Natural killer cell (primary cell): ENCODE measurements around the gene CCIN. TPM values are rescaled to one million over a fixed set of nuclear protein-coding genes. Genes with fewer than 3 reads are reported as not detected.
A peak's percentile ranks its signal among the peaks of the same experiment; 100 is the strongest.

ENCODE experiments used
- ATAC-seq, 3 donors: fragments of 150-1000 bp in 2 of 3; fragments of 200-7000 bp in 1 of 3; cut with Tn5 transposase; 1 replicate in 1 of 3; 2 replicates in 2 of 3; pipeline ENCODE4 v1.10.0; 2021; ENCODE audit warnings: mild to moderate bottlenecking in 2 of 3, moderate library complexity in 2 of 3
- DNase-seq, 2 donors: peaks; one replicate each; pipeline versions ENCODE4 v3.0.0 to v3.0.0-alpha.2; 2013 to 2021; ENCODE audit warnings: mixed read lengths in 1 of 2
- H3K27ac ChIP-seq: one replicate; pipeline ENCODE4 v1.5.1; 2013; ENCODE audit warnings: mild to moderate bottlenecking, low read length
- H3K27me3 ChIP-seq: one replicate; pipeline ENCODE4 v1.6.1; 2013; ENCODE audit warnings: low read length; ENCODE audit not compliant: control insufficient read depth, insufficient read depth
- H3K36me3 ChIP-seq: one replicate; pipeline ENCODE4 v1.6.1; 2013; ENCODE audit warnings: low read length; ENCODE audit not compliant: control insufficient read depth, insufficient read depth
- H3K4me1 ChIP-seq: one replicate; pipeline ENCODE4 v1.6.1; 2013; ENCODE audit warnings: low read length; ENCODE audit not compliant: control insufficient read depth, insufficient read depth
- H3K4me3 ChIP-seq: one replicate; pipeline ENCODE4 v1.5.1; 2013; ENCODE audit warnings: low read length
- H3K9me3 ChIP-seq: one replicate; pipeline ENCODE4 v1.6.1; 2013; ENCODE audit warnings: low read length; ENCODE audit not compliant: control insufficient read depth, insufficient read depth
- H3K27ac Mint-ChIP-seq, 2 donors: one replicate each; pipeline ENCODE4 v1.8.0; 2022; ENCODE audit warnings: mild to moderate bottlenecking in 2 of 2, mixed read lengths in 2 of 2, moderate library complexity in 1 of 2
- H3K27me3 Mint-ChIP-seq, 2 donors: one replicate each; pipeline ENCODE4 v1.8.0; 2022; ENCODE audit warnings: low read depth in 2 of 2, mixed read lengths in 2 of 2
- H3K36me3 Mint-ChIP-seq: one replicate; pipeline ENCODE4 v1.8.0; 2022; ENCODE audit warnings: mixed read lengths
- H3K4me1 Mint-ChIP-seq, 2 donors: one replicate each; pipeline ENCODE4 v1.8.0; 2022; ENCODE audit warnings: mixed read lengths in 2 of 2
- H3K4me3 Mint-ChIP-seq: one replicate; pipeline ENCODE4 v1.8.0; 2022; ENCODE audit warnings: mild to moderate bottlenecking, moderate library complexity, mixed read lengths
- H3K9me3 Mint-ChIP-seq, 2 donors: one replicate each; pipeline ENCODE4 v1.8.0; 2022; ENCODE audit warnings: mixed read lengths in 2 of 2
- WGBS: methylation state at CpG from one replicate; pipeline ENCODE4 v1.1.7; 2013; ENCODE audit warnings: missing lambda C conversion rate; ENCODE audit not compliant: insufficient coverage; 5-methylcytosine and 5-hydroxymethylcytosine counted together
- intact Hi-C: fragments of 100-400 bp; cut with micrococcal nuclease; formaldehyde crosslinking; loops from one replicate; pipeline ENCODE4 v1.14.2; 2022
- total RNA-seq, 4 donors: library from RNA; stranded (reverse); fragments of 120-200 nt in 1 of 4; gene quantifications; one replicate each; pipeline versions ENCODE4 v1.2.3 to v1.2.4, GENCODE V29; 2013 to 2022
- TF ChIP-seq, protein P1 (sequence below): fragments of 200-600 bp; IDR thresholded peaks from one replicate; pipeline ENCODE4 v1.8.0; 2022; ENCODE audit warnings: antibody characterized with exemption

The CCIN gene
- total RNA-seq, 3 donors from 2014 or later (not counting 1 experiment from before 2014, with no cell fraction given), result 2.0 to 2.8 (median 2.0) TPM

DNA sequence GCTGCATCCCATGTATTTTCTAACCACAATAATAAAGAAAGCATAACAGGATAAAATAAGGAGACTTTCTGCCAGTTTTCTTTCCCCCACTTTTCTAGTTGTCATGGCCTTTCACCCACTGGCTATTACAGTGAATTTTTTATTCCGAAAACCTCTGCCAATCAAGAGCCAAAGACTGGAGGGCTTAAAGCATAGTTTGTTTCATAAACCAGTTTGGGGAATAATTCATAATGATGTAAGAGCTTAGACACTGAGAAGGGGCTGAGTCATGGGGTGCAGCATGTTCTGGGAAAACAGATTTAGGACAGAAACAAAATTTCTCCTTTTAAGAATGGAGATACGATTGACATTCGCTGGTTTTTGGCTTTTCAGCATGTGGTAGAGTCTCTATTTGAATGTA lies 37.1 kb upstream of the CCIN start:
- Mint-ChIP-seq H3K27ac (no peak overlapping the region), H3K36me3 (no peaks in the 10 kb centered on the region), H3K9me3 (no peaks in the 10 kb centered on the region), H3K27me3 (no peaks in the 10 kb centered on the region), H3K4me1 (peaks cover 15 to 24% of the 10 kb centered on the region in 2 donors), H3K4me3 (no peak overlapping the region)
- H3K9me3 ChIP-seq, result no peaks in the 10 kb centered on the region
- H3K4me3 ChIP-seq, result no peak overlapping the region
- H3K4me1 ChIP-seq, result peaks cover 28% of the 10 kb centered on the region
- no peaks in the 10 kb centered on the region for H3K27me3 ChIP-seq
- intact Hi-C loops, result no loop called here
- no peaks in the 10 kb centered on the region for H3K36me3 ChIP-seq
- ATAC-seq (no peak), DNase-seq (no peak)
- no peak overlapping the region for H3K27ac ChIP-seq
- 100% methylated on average over 3 of the region's 3 CpGs for WGBS
- TF ChIP-seq, protein P1, sequence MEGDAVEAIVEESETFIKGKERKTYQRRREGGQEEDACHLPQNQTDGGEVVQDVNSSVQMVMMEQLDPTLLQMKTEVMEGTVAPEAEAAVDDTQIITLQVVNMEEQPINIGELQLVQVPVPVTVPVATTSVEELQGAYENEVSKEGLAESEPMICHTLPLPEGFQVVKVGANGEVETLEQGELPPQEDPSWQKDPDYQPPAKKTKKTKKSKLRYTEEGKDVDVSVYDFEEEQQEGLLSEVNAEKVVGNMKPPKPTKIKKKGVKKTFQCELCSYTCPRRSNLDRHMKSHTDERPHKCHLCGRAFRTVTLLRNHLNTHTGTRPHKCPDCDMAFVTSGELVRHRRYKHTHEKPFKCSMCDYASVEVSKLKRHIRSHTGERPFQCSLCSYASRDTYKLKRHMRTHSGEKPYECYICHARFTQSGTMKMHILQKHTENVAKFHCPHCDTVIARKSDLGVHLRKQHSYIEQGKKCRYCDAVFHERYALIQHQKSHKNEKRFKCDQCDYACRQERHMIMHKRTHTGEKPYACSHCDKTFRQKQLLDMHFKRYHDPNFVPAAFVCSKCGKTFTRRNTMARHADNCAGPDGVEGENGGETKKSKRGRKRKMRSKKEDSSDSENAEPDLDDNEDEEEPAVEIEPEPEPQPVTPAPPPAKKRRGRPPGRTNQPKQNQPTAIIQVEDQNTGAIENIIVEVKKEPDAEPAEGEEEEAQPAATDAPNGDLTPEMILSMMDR, result no peak

DNA sequence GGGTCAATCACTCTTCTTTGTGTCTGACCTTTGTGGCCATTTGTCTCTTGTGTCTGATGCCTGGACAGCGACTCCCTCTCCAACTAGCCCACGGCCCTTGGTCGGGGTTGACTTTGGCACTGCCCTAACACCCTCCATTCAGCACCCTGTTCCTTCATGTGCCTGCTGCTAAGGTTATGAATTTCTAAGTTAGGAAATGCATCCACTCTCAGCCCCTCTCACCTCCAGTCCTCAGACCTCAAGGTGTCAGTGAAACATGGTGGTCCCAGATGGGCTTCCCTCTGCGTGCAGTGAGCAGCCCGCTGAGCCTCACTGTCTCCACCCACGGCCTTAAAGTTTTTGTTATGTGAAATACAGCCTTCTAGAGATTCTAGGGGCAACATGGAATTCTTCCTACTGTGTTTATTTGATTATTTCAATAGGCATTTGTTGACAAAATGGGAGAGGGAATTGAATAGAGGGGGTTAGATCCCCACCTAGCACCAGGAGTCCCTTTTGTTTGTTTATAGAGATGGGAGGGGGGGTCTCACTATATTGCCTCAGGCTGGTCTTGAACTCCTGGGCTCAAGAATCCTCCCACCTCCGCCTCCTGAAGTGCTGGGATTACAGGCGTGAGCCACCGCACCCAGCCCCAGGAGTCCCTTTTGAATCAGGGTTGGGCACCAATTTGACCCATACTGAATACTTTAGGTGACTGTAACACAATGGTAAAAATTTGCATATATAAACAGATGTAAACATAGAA lies 34.3 kb upstream of the CCIN start:
- Histone ChIP-seq H3K36me3 (no peaks in the 10 kb centered on the region), H3K4me3 (no peak overlapping the region), H3K27ac (no peak overlapping the region), H3K9me3 (no peaks in the 10 kb centered on the region), H3K27me3 (no peaks in the 10 kb centered on the region), H3K4me1 (peaks cover 42% of the 10 kb centered on the region)
- peak overlapping the region; percentile 82 for H3K4me3 Mint-ChIP-seq
- intact Hi-C loops, result loop anchor here (5.0 kb wide), 1 partner anchor 33 kb away; no protein-coding TSS in a partner anchor
- peaks cover 30 to 38% of the 10 kb centered on the region in 2 donors for H3K4me1 Mint-ChIP-seq
- TF ChIP-seq, protein P1, result no peak
- no peaks in the 10 kb centered on the region for H3K9me3 Mint-ChIP-seq
- no peaks in the 10 kb centered on the region for H3K36me3 Mint-ChIP-seq
- 91% methylated on average over 9 of the region's 9 CpGs for WGBS
- ATAC-seq (no peak), DNase-seq (no peak)
- H3K27ac Mint-ChIP-seq, result peak overlapping the region; percentile 66 to 93
- H3K27me3 Mint-ChIP-seq, result no peaks in the 10 kb centered on the region

DNA sequence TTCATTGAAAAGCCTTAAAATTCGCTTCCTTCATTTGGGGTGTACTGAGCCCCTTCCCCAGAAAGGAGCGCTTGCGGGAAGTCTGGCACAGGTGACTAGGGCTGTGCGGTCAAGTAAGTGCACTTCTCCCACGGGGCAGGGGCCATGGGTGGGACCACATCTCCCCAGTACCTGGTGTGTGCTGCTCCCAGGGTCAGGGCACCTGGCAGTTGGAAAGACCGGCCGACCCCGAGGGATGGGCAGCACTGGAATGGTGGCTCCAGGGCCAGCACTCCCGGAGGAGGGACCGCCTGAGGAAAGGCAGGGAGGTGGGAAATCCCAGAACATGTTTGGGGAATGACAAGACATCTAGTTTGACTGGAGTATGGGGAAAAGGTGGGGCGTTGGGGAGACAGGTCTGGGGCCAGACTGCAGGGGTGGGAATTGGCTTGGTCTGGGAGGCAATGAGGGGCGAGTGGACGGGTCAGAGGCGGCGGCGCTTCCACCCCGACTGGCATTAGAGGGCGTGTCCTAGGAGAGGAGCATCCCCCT lies 33.4 kb upstream of the CCIN start:
- no peaks in the 10 kb centered on the region for H3K36me3 Mint-ChIP-seq
- peak overlapping the region; percentile 66 for H3K27ac ChIP-seq
- no peaks in the 10 kb centered on the region for H3K27me3 Mint-ChIP-seq
- H3K9me3 Mint-ChIP-seq, result no peaks in the 10 kb centered on the region
- no peaks in the 10 kb centered on the region for H3K27me3 ChIP-seq
- no peaks in the 10 kb centered on the region for H3K9me3 ChIP-seq
- DNase-seq (no peak), ATAC-seq (no peak)
- peak overlapping the region; percentile 82 for H3K4me3 Mint-ChIP-seq
- H3K4me3 ChIP-seq, result peak overlapping the region; percentile 43
- intact Hi-C loops, result loop anchor here (1.0 to 5.0 kb wide), 2 partner anchors 15 to 34 kb away; no protein-coding TSS in a partner anchor
- peak overlapping the region; percentile 66 to 93 for H3K27ac Mint-ChIP-seq
- peaks cover 51% of the 10 kb centered on the region for H3K4me1 ChIP-seq
- WGBS, result 18% methylated on average over 18 of the region's 18 CpGs
- TF ChIP-seq, protein P1, result no peak
- H3K36me3 ChIP-seq, result no peaks in the 10 kb centered on the region
- peaks cover 39 to 46% of the 10 kb centered on the region in 2 donors for H3K4me1 Mint-ChIP-seq
